Adrenal gland (tissue), 12 donors: ENCODE measurements around the gene SLC25A5. TPM values are rescaled to one million over a fixed set of nuclear protein-coding genes. Genes with fewer than 3 reads are reported as not detected.

ENCODE experiments used
- DNase-seq, 7 donors: peaks; one replicate each; pipeline ENCODE4 v3.0.0-alpha.2; 2019 to 2020
- H3K27ac ChIP-seq, 5 donors: fragments of 200-600 bp; sonication (generic) in 4 of 5; 1 replicate in 3 of 5; 2 replicates in 2 of 5; pipeline versions ENCODE4 v1.5.1 to v1.8.0; 2016 to 2020; ENCODE audit warnings: mild to moderate bottlenecking in 1 of 5
- H3K27me3 ChIP-seq: fragments of 200-600 bp; 2 replicates; pipeline ENCODE4 v1.8.0; 2021
- H3K36me3 ChIP-seq, 2 donors: fragments of 200-600 bp; replicated peaks in 1 of 2; 1 replicate in 1 of 2; 2 replicates in 1 of 2; pipeline versions ENCODE4 v1.5.1 to v1.8.0; 2018 to 2022
- H3K4me1 ChIP-seq, 2 donors: fragments of 200-600 bp; replicated peaks in 1 of 2; 1 replicate in 1 of 2; 2 replicates in 1 of 2; pipeline versions ENCODE4 v1.5.1 to v1.8.0; 2018 to 2021
- H3K4me3 ChIP-seq, 4 donors: fragments of 200-600 bp; sonication (generic) in 3 of 4; one replicate each; pipeline ENCODE4 v1.5.1; 2016 to 2018
- H3K9me3 ChIP-seq, 3 donors: fragments of 200-600 bp; sonication (generic) in 1 of 3; replicated peaks in 1 of 3; 1 replicate in 2 of 3; 2 replicates in 1 of 3; pipeline versions ENCODE4 v1.5.1 to v1.8.0; 2016 to 2021
- POLR2A ChIP-seq, 2 donors: fragments of 450-650 bp; IDR thresholded peaks; one replicate each; pipeline ENCODE4 v1.6.1; 2017; ENCODE audit warnings: antibody characterized with exemption in 2 of 2, mild to moderate bottlenecking in 2 of 2, moderate library complexity in 1 of 2
- WGBS, 4 donors: extraction: QIAGEN DNeasy Blood & Tissue Kit in 2 of 4; methylation state at CpG; one replicate each; pipeline versions ENCODE4 v1.1.5 to v1.1.7; 2013 to 2017; 5-methylcytosine and 5-hydroxymethylcytosine counted together
- intact Hi-C, 2 donors: fragments of 100-400 bp; cut with DNase I; formaldehyde crosslinking; loops; one replicate each; pipeline versions ENCODE4 v1.14.1 to v1.15.0; 2022 to 2023
- polyA plus RNA-seq, 3 donors: library from polyadenylated mRNA; stranded (reverse); fragments of 200-250 nt in 2 of 3; fragments of 350-450 nt in 1 of 3; fragmentation: Illumina TruSeq in 1 of 3; extraction: RNeasy Lipid Tissue Mini Kit (QIAGEN cat#74804) in 1 of 3; gene quantifications; one replicate each; pipeline ENCODE4 v1.2.3, GENCODE V29; 2013 to 2014
- total RNA-seq, 9 donors: library from RNA; depleted of rRNA in 4 of 9; stranded (reverse); fragments of >200 nt in 4 of 9; fragments of 120-200 nt in 1 of 9; fragmentation: NEBNext Ultra II Directional in 1 of 9; extraction: Animal tissue kit (Norgen Biotek cat#: 25700) in 1 of 9; gene quantifications; one replicate each; pipeline versions ENCODE4 v1.1.0 to v1.2.4, GENCODE V29; 2013 to 2023
- TF ChIP-seq, protein P1 (sequence below), 6 experiments: fragments of 450-650 bp in 4 of 6; fragments of 200-600 bp in 2 of 6; sonication (generic) in 1 of 6; IDR thresholded peaks; 1 replicate in 5 of 6; 2 replicates in 1 of 6; pipeline versions ENCODE4 v1.5.1 to v1.8.0; 2016 to 2021; ENCODE audit warnings: antibody characterized with exemption in 6 of 6, mild to moderate bottlenecking in 2 of 6, moderate library complexity in 1 of 6
- donor health status: healthy with polysubstance abuse.
- donor health status: Bipolar disorder and iron deficiency.
- donor health status: DM: yes; HTN: yes; CAD: no.
- donor health status: DM: no; HTN: no; CAD: no.
- donor health status: DM: no; HTN: no; CAD: no.
- donor health status: DM: yes; HTN: yes; CAD: no.

Gene SLC25A5
- total and polyA plus RNA-seq, 12 donors = 65.2 to 313 (median 208) TPM

DNA sequence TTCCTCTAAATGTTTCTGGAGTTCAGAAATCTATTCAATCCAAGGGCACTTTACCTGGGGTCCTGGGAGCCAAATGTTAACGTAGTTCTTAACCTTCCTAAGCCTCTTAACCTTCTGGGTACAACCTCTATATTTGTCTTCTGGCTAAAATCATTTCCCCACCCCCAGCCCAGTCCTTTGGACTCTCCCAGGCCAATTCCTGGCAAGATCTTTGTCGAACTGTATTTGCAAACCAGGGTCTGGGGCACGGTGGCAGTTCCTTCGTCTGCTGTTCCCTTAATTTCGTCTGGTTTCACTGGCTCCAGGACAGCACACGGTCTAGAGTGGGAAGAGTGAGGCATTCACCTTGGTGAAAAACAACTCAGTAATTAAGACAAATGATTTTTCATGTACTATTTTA is 811 bp upstream of the SLC25A5 start:
- H3K4me1 ChIP-seq = no peaks in the 10 kb centered on the region
- TF ChIP-seq, protein P1, sequence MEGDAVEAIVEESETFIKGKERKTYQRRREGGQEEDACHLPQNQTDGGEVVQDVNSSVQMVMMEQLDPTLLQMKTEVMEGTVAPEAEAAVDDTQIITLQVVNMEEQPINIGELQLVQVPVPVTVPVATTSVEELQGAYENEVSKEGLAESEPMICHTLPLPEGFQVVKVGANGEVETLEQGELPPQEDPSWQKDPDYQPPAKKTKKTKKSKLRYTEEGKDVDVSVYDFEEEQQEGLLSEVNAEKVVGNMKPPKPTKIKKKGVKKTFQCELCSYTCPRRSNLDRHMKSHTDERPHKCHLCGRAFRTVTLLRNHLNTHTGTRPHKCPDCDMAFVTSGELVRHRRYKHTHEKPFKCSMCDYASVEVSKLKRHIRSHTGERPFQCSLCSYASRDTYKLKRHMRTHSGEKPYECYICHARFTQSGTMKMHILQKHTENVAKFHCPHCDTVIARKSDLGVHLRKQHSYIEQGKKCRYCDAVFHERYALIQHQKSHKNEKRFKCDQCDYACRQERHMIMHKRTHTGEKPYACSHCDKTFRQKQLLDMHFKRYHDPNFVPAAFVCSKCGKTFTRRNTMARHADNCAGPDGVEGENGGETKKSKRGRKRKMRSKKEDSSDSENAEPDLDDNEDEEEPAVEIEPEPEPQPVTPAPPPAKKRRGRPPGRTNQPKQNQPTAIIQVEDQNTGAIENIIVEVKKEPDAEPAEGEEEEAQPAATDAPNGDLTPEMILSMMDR (IDR thresholded peaks at IDR 0.05) = no peak
- no peak for TF ChIP-seq POLR2A (IDR thresholded peaks at IDR 0.05)
- WGBS, 4 donors = 74 to 81% (median 79%) methylated on average over 5 to 6 of the region's 6 CpGs
- intact Hi-C loops = no loop called here
- H3K36me3 ChIP-seq = peaks cover 0 to 9% of the 10 kb centered on the region in 2 donors
- no peak for DNase-seq
- no peak overlapping the region for H3K27ac ChIP-seq
- H3K4me3 ChIP-seq = no peak overlapping the region
- H3K27me3 ChIP-seq = no peaks in the 10 kb centered on the region
- H3K9me3 ChIP-seq = no peaks in the 10 kb centered on the region

DNA sequence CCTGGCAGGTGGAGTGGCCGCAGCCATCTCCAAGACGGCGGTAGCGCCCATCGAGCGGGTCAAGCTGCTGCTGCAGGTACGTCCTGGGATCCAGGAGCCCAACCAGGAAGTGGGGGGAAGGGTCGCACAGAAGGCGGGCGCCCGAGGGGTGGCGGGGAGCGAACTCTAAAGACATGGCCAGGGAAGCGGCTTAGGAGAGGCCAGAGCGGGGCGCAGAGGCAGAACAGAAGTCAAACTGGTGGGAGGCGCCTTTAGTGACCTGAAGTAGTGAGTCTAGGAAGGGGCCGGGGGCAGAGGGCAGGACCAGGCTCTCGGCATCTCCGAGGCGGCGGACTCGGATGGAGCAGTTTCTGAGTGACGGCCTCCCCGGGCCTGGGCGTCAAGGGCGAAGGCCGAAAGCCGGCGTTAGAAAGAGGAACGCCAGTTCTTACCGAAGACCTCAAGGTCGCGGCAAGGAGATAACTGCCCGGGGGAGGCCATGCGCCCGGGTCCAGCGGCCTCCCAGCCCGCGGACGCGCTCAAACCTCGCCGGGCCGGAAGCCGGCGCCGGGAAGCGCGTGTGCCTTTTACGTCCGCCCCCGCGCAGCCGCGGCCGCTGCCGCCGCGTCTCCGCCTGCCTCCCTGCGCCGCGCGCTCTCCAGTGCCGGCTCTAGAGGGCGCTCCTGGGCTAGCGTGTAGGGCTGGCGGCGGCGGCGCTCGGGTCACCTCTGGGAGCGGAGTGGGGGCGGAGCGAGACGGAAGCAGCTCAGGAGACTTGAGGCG is 488 bp downstream of the SLC25A5 start:
- WGBS, 4 donors = 0 to 47% (median 43%) methylated on average over 31 to 78 of the region's 78 CpGs; no CpG with 5 or more reads in 1 of the 4 donors
- DNase-seq = peak; percentile 80 to 92 (median 88)
- intact Hi-C loops = no loop called here
- no peaks in the 10 kb centered on the region for H3K4me1 ChIP-seq
- H3K4me3 ChIP-seq = peak overlapping the region; percentile 50 to 86 (median 72)
- peaks cover 0 to 9% of the 10 kb centered on the region in 2 donors for H3K36me3 ChIP-seq
- no peaks in the 10 kb centered on the region for H3K9me3 ChIP-seq
- peak in 1 of 2 donors; percentile 25 for TF ChIP-seq POLR2A (IDR thresholded peaks at IDR 0.05)
- TF ChIP-seq, protein P1 (IDR thresholded peaks at IDR 0.05) = peak; percentile 15 to 84 (median 58)
- no peaks in the 10 kb centered on the region for H3K27me3 ChIP-seq
- H3K27ac ChIP-seq = peak overlapping the region; percentile 88 to 97 (median 93)

DNA sequence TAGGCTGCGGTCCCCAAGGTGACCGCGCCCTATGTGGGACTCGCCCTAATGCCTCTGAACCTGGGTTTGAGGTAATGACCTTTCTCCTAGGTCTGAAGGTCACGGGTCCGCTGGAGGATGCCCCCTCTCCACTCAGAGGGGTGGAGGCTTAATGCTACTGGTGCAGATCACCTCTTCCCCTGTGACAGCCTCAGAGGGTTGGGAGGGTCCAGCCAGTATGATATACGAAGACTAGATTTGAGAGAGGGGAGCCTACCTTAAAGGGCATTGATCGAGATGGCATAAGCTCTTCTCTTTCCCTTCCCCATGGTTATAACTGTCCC is 1.0 kb downstream of the SLC25A5 start:
- intact Hi-C loops = no loop called here
- Histone ChIP-seq H3K4me3 (peak overlapping the region in 1 of 4 donors; percentile 62), H3K27ac (peak overlapping the region in 3 of 5 donors; percentile 27 to 97 (median 92)), H3K27me3 (no peaks in the 10 kb centered on the region), H3K4me1 (no peaks in the 10 kb centered on the region), H3K36me3 (peaks cover 0 to 9% of the 10 kb centered on the region in 2 donors), H3K9me3 (no peaks in the 10 kb centered on the region)
- TF ChIP-seq, protein P1 (IDR thresholded peaks at IDR 0.05) = no peak
- no peak for TF ChIP-seq POLR2A (IDR thresholded peaks at IDR 0.05)
- 4 to 56% (median 42%) methylated on average over 7 to 8 of the region's 8 CpGs; no CpG with 5 or more reads in 1 of the 4 donors for WGBS, 4 donors
- DNase-seq = no peak

DNA sequence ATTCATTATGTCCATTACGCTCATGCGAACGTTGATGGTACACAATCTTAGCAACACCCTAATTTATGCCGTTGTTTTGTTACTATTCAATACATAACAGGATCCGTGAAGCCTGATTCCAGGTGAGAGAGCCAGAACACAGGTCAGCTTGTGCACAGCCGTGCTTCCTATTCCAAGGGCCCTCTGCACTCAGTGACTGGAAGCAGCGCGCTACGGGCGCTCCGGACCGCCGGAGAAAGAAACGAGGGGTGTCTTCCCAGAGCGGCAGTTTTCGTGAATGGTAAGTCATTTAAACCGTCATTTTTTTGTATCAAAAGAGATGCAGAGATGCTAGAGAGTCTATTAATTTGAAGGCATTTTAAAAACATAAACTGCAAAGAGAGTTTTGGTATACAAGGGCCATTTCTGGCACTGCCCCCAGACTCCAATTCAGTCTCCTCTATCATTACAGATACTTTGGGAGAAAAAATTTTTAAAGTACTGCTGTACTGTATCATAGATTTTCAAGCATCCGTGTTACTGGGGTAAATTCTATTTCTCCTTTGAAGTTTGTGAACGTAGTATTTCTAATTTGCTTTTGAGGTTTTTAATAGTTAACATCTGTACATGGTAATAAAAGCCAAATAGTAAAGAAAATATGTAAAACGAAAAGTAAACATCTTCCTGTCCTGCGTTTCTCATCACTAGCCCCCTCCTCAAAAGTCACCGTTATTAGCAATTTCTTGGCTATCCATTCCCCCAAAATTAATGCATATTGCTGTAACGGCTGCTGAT is 6.6 kb downstream of the SLC25A5 start:
- H3K27ac ChIP-seq = no peak overlapping the region
- no peak for DNase-seq
- H3K4me1 ChIP-seq = no peaks in the 10 kb centered on the region
- no peaks in the 10 kb centered on the region for H3K27me3 ChIP-seq
- no peak overlapping the region for H3K4me3 ChIP-seq
- no peak for TF ChIP-seq POLR2A (IDR thresholded peaks at IDR 0.05)
- TF ChIP-seq, protein P1 (IDR thresholded peaks at IDR 0.05) = no peak
- intact Hi-C loops = no loop called here
- peaks cover 0 to 9% of the 10 kb centered on the region in 2 donors for H3K36me3 ChIP-seq
- H3K9me3 ChIP-seq = no peaks in the 10 kb centered on the region
- 76 to 83% (median 79%) methylated on average over 22 to 23 of the region's 23 CpGs for WGBS, 4 donors
